ENCODE data around the gene RALGAPA2.
A peak's percentile ranks its signal among the peaks of the same experiment; 100 is the strongest.
"Not testable (repeated sequence)": the region's sequence is repeated elsewhere in the genome, so short reads cannot be mapped to it uniquely, and the experiment has no call there.

RALGAPA2 gene

DNA sequence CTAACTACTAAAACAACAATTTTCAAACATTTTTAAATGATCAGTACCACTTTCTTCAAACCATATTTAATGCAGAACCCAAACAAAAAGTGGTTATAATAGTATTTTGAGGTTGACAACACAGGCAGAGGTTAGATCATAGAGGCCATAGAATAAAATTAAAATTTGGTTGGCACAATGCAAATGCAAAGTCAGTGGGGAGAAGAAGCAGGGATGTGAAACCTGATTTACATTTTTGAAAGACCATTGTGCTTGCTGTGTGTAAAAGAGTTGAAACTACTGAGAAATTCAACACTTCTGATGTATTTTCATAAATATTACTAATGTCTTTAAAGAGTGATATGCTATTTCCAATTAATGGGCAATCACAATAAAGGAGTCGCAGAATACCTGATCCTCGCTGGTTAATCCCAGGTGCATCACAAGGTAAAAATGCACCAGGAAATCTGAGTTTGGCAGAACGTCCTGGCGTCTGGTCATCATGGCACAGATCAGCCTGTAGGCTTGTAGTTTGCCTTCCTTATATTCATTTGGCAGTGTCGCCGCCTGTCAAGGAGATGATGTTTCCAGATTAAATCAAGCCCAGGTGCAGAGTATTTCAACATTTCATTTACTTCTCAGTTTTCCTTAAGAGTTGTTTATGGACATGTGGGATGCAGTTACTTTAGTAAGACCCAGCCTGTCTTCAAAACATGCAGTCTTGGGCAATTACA, 141.2 kb downstream of the RALGAPA2 start:
- no peak for DNase-seq (ENCODE audit: low read depth)

DNA sequence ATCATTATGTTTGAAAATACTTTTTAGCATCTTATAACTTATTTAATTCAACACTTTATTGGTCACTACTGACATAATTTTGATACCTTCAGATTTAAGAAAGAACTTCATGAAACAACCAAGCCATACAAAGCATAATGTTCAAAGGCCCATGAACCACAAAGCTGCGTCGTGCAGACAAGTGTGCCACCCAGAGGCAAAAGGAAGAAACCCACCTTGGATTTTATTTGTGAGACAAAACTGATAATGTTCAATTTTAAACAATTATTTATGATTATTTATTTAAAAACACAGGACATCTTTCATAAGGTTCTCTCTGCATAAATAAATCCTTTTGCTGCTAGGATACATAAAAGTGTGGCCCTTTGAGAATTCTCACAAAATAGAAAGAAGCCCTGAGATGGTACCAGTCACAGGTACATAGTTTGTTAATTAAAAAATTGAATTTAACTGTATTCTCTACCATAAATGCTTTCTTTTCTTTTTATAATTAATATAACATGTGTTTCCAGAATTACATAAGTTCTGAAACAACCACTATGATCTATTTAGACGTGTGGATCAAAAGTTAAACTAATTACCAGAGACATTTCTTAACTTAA, 143.7 kb downstream of the RALGAPA2 start:
- peak; percentile 30 for DNase-seq (ENCODE audit: low read depth)

DNA sequence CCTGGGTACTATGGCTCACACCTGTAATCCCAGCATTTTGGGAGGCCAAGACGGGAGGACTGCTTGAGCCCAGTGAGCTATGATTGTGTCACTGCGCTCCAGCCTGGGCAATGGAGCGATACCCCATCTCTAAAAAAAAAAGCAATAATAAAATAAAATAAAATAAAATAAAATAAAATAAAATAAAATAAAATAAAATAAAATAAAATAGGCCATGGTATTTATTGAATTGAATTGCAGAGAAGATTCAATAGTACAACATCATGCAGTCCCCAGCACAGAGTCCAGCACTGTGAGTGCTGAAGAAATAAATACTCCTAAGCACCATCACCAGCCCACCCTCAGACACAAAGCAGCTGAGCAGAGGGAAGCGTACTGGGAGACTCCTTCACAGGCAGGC, 144.7 kb downstream of the RALGAPA2 start:
- no peak for DNase-seq (ENCODE audit: low read depth)

DNA sequence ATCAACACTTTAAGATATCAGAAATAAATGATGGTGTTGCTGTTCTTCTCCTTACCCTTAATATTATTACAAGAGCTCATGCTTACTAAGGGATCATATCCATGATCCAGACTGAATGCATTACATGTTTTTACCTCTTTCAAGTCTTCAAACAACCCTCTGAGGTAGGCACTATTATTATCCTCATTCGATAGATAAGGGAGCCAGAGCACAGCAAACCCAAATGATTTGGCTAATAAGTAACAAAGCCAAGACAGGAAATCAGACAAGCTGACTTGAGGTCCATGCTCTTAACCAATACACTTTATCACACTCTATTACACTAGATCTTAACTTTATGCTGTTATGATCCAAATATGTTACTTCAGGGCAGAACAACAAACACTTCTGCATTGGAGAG, 145.9 kb downstream of the RALGAPA2 start:
- DNase-seq (ENCODE audit: low read depth) = no peak

DNA sequence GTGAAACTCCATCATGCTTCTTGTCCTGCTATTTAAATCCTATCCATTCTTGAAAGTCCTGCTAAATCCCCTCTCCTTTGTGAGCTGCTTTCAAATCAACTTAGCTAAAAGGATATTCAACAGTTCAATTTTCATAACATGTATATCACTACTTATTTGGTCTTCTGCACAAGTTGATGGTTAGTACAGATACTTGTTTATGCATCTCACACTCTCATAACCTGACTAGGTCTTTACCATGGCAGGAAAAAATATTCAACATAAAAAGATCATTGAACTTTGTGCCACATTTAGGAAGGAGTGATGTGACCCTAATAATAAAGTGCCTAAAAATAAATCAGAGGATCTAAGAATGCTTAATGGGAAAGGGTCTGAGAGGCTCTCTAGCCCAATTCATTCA, 148.2 kb downstream of the RALGAPA2 start:
- no peak for DNase-seq (ENCODE audit: low read depth)

DNA sequence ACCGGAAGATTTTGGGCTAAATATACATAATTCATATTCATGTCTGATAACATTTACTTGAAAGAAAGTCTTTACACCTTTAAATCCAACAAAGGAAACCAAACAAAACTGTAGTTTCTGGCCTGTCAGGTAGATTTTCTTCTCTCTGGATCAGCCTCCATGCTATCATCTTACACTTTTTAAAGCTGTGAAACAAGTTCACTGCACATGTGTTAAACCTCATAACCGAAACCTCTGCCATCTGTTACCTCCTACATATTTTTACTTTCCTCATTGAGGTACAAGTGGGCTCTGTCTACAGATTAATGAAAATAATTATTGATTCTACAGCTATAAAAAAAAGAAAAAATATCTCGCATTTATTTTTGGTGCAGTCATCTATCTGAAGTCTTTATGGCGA, 149.9 kb downstream of the RALGAPA2 start:
- DNase-seq (ENCODE audit: low read depth) = no peak

DNA sequence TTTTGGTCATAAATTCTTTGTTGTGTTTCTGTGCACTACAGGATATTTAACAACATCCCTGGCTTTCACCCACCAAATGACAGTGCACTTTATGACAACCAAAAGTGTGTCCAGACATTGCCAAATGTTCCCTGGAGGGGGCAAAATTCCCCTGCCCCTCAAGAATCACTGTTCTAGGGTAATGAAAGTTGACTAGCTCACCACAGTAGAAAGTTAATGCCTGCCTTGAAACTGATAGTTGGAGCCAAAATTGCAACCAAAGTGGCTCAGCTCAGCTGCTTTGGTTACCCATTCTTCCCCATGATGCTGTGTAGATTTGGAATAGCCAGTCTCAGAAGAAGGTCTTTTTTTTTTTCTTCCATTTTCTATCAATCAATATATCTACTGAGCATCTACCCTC, 150.6 kb downstream of the RALGAPA2 start:
- DNase-seq (ENCODE audit: low read depth) = no peak

DNA sequence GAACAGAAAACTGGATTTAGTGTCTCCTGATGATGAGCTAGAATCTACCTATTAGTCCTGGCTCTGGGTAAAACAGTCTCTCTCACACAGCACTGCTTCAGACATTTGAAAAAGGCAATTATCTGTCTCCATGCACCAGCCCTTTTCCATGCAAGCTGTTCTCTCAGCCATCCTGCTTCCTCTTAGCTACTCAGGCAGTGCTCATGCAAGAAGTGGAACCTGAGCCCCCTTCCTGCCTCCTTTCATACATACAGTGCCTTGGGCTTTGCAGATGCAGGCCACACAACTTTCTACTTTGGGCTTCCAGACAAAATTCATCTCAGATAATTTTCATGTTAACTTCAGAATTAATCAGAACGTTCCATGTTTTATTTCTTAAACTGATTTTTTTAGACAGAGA, 151.3 kb downstream of the RALGAPA2 start:
- no peak for DNase-seq (ENCODE audit: low read depth)

DNA sequence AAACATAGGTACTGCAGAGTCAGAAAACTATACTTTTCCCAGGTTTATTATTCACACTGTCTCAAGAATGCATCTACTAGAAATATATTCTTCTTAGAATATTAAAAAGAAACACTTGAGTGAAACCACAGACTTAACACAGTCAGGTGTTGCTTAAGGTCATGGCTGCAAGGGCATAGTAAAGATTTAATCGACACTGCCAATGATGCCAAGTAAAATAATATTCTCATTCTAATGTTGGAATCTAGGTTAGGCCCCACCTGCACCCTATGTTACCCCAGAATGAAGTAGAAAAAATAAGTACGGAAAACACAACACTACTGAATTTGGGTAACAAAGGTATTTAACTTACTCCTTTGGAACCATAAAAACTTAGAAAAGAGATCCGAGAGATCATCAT, 155.0 kb downstream of the RALGAPA2 start:
- no peak for DNase-seq (ENCODE audit: low read depth)

DNA sequence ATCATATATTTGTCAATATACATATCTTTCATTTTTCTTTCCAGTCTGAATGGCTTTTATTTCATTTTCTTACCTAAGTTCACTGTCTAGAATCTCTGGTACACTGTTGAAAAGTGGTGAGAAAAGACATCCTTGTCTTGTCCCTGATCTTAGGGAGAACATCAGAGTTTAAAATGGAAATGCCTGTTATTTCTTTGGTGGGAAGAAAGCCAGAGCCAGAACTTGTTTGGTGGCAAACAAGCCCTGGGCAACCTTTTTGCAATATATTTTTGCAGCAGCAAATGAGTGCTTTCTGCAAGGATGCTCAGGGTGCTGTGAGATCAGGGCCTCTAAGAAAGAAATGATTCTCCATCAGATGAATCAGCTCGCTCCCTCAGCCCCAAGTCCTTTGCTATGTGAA, 156.6 kb downstream of the RALGAPA2 start:
- no peak for DNase-seq (ENCODE audit: low read depth)

DNA sequence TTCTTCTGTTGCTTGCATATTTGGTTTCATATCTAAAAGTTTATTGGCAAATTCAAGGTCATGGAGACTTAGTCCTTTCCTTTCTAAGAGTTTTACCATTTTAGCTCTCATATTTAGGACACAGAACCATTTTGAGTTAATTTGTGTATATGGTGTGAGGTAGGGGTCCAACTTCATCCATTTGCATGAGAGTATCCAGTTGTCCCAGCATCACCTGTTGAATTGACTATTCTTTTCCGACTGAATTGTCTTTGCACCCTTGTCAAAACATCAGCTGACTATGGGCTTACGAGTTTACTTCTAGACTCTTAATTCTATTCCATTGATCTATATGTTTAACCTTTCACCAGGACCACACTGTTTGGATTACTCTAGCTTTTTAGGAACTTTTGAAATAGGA, 157.5 kb downstream of the RALGAPA2 start:
- DNase-seq (ENCODE audit: low read depth) = no peak

DNA sequence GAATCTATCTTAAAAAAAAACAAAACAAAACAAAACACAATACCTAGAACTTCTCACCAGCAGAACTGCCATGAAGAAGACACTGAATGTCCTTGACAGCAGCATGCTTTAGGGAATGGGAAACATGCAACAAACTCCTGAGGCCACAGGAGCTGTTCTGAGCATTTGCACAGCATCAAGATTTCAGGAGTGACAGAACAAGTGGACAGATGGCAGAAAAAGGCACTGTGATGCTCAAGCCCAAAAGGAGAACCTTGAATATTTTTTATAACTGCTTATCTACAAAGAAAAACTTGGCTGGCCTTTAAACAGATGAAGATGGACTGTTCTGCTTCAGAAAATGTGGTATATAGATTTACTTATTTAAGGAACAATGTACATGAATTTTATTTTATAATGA, 158.9 kb downstream of the RALGAPA2 start:
- no peak for DNase-seq (ENCODE audit: low read depth)

DNA sequence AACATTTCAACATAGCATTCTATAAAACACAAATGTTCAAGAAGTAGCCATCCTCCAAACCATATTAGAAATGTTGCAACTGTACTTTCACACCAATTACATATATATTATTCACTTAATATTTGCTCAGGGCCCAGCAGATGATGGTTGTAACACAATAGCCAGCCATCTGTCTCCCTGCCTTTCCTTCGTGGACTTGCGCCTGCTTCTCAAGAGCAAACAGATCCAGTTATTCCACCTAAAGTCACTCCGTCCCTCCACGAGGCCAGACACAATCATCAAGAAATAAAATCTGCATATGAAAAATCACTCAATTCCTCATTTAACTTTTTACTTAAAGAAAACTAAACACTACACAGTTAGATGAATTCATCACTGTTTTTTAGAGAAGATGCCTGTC, 160.4 kb downstream of the RALGAPA2 start:
- DNase-seq (ENCODE audit: low read depth) = no peak

DNA sequence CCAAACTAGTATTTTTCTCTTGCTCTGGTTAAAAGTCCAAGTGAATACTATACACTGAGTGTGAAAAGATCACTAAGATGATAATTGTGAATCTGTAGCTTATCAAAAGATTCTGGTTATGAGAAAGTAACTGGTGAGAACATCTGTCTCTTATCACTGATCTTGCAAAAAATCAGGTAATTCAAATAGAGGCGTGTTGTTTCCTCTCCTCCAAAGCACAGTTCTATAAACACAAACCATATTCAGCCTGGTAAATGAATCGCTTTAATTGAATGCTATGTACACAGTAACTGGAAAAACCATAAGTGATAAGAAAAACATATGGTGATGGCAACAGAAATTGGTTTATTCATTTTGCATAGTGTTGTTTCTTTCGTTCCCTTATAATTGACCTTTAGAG, 161.0 kb downstream of the RALGAPA2 start:
- no peak for DNase-seq (ENCODE audit: low read depth)

DNA sequence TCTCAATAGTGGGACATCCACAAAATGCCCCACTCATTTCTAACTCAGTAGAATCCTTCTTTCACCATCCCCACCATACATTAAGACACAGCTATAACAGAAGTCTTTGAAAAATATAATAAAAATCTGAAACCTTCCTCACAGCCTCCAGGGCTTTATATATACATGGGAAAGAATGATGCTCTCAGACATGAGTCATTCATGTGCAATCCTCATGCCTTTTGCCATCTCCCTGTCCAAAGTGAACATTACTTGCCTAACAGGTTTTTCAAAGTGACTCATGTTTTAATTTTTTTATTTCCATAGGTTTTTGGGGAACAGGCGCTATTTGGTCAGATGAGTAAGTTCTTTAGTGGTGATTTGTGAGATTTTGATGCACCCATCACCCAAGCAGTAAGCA, 162.7 kb downstream of the RALGAPA2 start:
- peak; percentile 62 for DNase-seq (ENCODE audit: low read depth)

DNA sequence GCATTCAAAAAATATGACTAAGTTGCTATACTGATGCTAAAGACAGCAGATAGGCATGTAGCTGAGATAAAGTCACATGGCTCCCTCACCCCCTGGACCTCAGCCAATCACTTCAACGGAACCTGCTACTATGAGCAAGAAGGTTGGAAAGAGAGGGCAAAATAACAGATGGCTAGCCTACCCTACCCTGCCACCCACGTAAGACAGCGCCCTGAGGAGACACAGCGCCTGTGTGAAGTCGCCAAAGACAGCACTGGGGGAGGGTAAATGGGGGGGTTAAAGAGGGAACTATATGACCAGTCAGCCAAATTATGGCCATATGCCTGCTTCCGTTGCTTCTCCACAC, 163.2 kb downstream of the RALGAPA2 start:
- no peak for DNase-seq (ENCODE audit: low read depth)

DNA sequence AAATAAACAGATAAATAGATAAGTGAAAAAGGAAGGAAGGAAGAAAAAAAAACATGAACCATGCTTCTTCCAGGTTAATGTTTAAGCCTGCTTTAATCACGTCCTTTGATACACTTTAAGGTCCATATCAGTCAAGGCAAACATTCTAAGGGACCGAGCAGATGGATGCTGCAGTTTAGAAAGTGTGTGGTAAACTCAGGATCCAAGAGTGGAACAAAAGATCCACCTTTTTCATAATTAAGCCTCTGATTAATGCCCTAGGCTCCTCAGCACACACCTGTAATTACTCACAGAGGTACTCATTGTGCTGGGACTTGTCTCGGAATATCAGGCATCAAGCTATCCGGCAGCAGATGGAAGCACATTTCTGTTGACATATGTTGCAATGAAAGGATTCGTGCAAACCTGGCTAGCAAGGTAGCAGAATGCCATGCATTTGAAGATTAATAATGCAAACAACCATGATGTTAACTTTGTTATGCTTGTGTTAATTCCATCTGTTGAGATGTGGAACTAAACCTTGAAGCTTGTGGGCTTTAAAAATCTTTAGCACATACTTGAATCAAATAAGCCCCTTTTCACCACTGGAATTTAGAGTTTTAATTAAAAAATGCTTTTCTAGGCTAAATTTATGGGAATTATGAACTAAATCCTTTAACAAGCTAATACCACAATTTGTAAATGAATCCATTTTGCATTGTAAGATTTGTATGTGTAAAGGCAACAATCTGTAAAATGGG, 163.7 kb downstream of the RALGAPA2 start:
- no peak for DNase-seq (ENCODE audit: low read depth)

DNA sequence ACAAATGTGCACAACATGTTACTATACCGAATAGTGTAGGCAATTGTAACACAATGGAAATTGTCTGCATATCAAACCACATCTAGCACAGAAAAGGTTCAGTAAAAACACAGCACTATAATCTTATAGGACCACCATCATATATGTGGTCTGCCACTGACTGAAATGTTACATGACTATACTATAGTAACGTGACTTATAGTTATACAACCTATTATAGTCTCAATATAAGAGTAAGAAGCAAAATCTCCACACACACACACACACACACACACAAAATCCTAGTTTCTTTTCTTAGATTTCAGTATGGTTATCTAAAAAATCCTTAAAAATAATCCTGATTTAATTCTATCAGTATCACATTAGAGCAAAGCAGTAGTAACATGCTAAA, 164.6 kb downstream of the RALGAPA2 start:
- DNase-seq (ENCODE audit: low read depth) = no peak

DNA sequence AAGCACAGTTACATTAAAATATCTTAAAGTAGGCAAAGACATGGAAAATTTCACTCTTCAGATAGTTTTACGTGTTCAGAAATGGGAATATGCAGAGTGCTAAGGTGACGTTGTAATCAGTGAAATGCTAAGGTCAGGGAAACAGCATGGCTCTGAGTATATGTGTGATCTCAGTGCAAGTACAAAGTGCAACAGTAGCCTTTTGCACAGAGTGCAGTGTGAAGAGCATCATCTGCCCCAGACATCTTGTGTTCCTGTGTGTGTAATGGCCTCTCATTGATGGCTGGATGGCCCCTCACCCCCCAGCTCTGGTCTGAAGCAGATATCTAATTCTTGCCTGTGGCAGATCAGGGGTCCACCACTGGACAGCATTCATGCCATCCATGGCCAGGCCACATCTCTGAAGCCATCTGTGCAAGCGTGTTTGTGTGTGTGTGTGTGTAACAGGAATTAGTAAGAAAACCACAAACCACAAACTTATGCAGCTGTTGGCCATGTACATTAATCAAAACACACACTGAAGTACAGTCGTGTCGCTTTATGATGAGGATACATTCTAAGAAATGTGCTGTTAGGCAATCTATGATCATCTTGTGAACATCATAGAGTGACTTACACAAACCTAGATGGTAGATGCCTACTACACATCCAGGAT, 165.1 kb downstream of the RALGAPA2 start:
- no peak for DNase-seq (ENCODE audit: low read depth)

DNA sequence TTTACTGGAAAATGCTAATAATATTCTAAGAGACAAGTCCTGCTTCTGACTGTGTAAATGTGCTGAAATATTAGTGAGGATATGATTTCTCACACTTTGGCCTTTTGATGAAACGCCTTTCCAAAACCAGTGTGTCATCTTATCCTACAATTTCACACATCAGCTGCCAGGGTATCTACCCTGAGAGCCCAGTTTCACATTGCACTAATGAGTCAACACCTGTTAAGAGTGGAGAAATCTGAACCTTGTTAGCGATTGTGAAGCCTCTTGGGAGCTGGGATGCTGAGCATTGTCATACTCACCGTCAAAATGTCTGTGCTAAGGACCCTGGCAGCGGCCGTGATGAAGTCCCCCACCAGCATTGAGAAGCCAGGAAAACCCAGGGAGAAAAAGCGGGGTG, 166.0 kb downstream of the RALGAPA2 start:
- DNase-seq (ENCODE audit: low read depth) = no peak

DNA sequence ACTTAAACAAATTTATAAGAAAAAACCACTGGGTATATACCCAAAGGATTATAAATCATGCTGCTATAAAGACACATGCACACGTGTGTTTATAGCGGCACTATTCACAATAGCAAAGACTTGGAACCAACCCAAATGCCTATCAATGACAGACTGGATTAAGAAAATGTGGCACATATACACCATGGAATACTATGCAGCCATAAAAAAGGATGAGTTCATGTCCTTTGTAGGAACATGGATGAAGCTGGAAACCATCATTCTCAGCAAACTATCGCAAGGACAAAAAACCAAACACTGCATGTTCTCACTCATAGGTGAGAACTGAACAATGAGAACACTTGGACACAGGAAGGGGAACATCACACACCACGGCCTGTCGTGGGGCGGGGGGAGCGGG, 169.1 kb downstream of the RALGAPA2 start:
- not testable (repeated sequence) for DNase-seq (ENCODE audit: low read depth)

DNA sequence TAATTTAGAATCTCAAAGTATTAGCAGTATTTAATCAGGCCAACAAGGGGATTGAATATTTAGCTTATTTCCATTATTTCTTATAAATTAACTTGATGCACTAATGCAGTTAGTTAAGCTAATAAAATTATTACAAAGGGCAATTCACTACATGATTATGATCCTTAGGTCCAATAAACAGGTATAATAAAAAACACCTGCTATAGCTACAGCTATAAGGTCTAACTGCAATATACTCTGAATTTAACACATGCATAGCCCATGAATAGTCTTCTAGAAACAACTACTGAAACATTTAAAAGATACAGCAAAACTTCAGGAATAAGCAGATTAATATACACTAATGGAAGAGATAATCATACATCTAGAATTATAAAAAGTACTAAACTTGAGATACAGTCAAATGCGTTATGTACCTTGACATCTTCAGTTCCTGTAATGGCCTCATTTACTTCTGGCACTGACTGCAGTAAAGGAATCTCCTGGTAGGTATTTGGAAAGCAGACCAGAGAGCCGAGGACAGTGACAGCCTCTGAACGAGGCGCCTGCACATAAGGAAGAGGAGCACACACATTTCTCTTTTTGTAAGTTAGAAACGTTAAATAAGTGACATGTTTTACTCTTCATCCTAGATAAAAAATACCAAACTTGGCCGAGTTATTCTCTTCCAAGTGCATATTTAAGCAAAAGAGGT, 176.1 kb downstream of the RALGAPA2 start:
- no peak for DNase-seq (ENCODE audit: low read depth)

DNA sequence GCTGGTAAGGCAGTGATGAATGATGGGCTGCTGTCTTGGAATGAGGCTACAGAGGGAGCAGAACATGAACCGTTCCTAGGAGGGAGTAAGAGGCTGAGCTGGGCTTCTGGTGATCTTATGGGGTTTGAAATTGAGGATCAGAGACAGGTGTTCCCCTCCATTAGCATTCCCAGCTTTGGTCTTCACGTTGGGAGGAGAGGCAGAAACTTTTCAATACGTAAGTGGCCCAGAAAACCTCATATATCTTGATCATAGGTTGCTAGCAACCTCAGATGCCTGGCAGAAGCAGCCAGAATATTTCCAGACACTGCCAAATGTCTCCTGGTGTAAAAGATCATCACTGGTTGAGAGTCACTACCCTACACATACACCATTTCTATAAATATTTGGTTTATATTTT, 177.4 kb downstream of the RALGAPA2 start:
- DNase-seq (ENCODE audit: low read depth) = no peak

All from fibroblast of the conjunctiva (primary cell).